ENCODE data around the gene GCFC2.
"Not testable (repeated sequence)": the region's sequence is repeated elsewhere in the genome, so short reads cannot be mapped to it uniquely, and the experiment has no call there.

The GCFC2 gene

GRCh38 chr2:75683430-75683829 is 27.3 kb downstream of the GCFC2 start:
- in situ Hi-C loops (cut with MboI; ENCODE audit: low sequenced_read_pairs), result not testable (repeated sequence)

GRCh38 chr2:75680402-75680801 is 30.3 kb downstream of the GCFC2 start:
- in situ Hi-C loops (cut with MboI; ENCODE audit: low sequenced_read_pairs), result no loop called here

- in situ Hi-C loops (cut with MboI; ENCODE audit: low sequenced_read_pairs), result no loop called here
Observed at GRCh38 chr2:75679556-75679955, 31.2 kb downstream of the GCFC2 start.

- in situ Hi-C loops (cut with MboI; ENCODE audit: low sequenced_read_pairs), result no loop called here
Observed at GRCh38 chr2:75676464-75676863, 34.3 kb downstream of the GCFC2 start.

- in situ Hi-C loops (cut with MboI; ENCODE audit: low sequenced_read_pairs), result no loop called here
Observed at GRCh38 chr2:75675908-75676307, 34.8 kb downstream of the GCFC2 start.

GRCh38 chr2:75675423-75675822 is 35.3 kb downstream of the GCFC2 start:
- in situ Hi-C loops (cut with MboI; ENCODE audit: low sequenced_read_pairs), result not testable (repeated sequence)

- in situ Hi-C loops (cut with MboI; ENCODE audit: low sequenced_read_pairs), result no loop called here
Observed at GRCh38 chr2:75667884-75668283, 42.8 kb downstream of the GCFC2 start.

GRCh38 chr2:75666911-75667310 is 43.8 kb downstream of the GCFC2 start:
- in situ Hi-C loops (cut with MboI; ENCODE audit: low sequenced_read_pairs), result no loop called here

- in situ Hi-C loops (cut with MboI; ENCODE audit: low sequenced_read_pairs), result no loop called here
Observed at GRCh38 chr2:75657798-75658197, 52.9 kb downstream of the GCFC2 start.

GRCh38 chr2:75656563-75656962 is 54.2 kb downstream of the GCFC2 start:
- in situ Hi-C loops (cut with MboI; ENCODE audit: low sequenced_read_pairs), result no loop called here

- in situ Hi-C loops (cut with MboI; ENCODE audit: low sequenced_read_pairs), result no loop called here
Observed at GRCh38 chr2:75655861-75656260, 54.9 kb downstream of the GCFC2 start.

GRCh38 chr2:75654012-75654411 is 56.7 kb downstream of the GCFC2 start:
- in situ Hi-C loops (cut with MboI; ENCODE audit: low sequenced_read_pairs), result no loop called here

GRCh38 chr2:75647771-75648170 is 62.9 kb downstream of the GCFC2 start:
- in situ Hi-C loops (cut with MboI; ENCODE audit: low sequenced_read_pairs), result no loop called here

- in situ Hi-C loops (cut with MboI; ENCODE audit: low sequenced_read_pairs), result no loop called here
Observed at GRCh38 chr2:75646583-75647425, 63.9 kb downstream of the GCFC2 start, which contains the start of gene MRPL19. TSS of gene MRPL19 (plus strand) at chr2:75646783. CDS start at chr2:75646808, 25 bp downstream.

GRCh38 chr2:75646090-75646582 is 64.6 kb downstream of the GCFC2 start:
- in situ Hi-C loops (cut with MboI; ENCODE audit: low sequenced_read_pairs), result no loop called here

GRCh38 chr2:75645643-75646042 is 65.1 kb downstream of the GCFC2 start:
- in situ Hi-C loops (cut with MboI; ENCODE audit: low sequenced_read_pairs), result no loop called here

GRCh38 chr2:75643980-75644379 is 66.7 kb downstream of the GCFC2 start:
- in situ Hi-C loops (cut with MboI; ENCODE audit: low sequenced_read_pairs), result no loop called here

GRCh38 chr2:75641587-75641986 is 69.1 kb downstream of the GCFC2 start:
- in situ Hi-C loops (cut with MboI; ENCODE audit: low sequenced_read_pairs), result no loop called here

- in situ Hi-C loops (cut with MboI; ENCODE audit: low sequenced_read_pairs), result no loop called here
Observed at GRCh38 chr2:75640621-75641121, 70.0 kb downstream of the GCFC2 start.

- in situ Hi-C loops (cut with MboI; ENCODE audit: low sequenced_read_pairs), result no loop called here
Observed at GRCh38 chr2:75637568-75637967, 73.1 kb downstream of the GCFC2 start.

- in situ Hi-C loops (cut with MboI; ENCODE audit: low sequenced_read_pairs), result no loop called here
Observed at GRCh38 chr2:75634945-75635344, 75.8 kb downstream of the GCFC2 start.

- in situ Hi-C loops (cut with MboI; ENCODE audit: low sequenced_read_pairs), result no loop called here
Observed at GRCh38 chr2:75633620-75634019, 77.1 kb downstream of the GCFC2 start.
